ENCODE results near the gene TEX14.
"Not testable (repeated sequence)": the region's sequence is repeated elsewhere in the genome, so short reads cannot be mapped to it uniquely, and the experiment has no call there.

The TEX14 gene

GRCh38 chr17:58593123-58593522 lies 98.7 kb downstream of the TEX14 start:
- H3K27ac ChIP-seq: no peak overlapping the region
- TF ChIP-seq CTCF (IDR thresholded peaks at IDR 0.05) (no peak), ZFX (IDR thresholded peaks at IDR 0.05; ENCODE audit: borderline replicate concordance) (no peak)

GRCh38 chr17:58591455-58591854 lies 100.4 kb downstream of the TEX14 start:
- H3K27ac ChIP-seq: no peak overlapping the region
- TF ChIP-seq CTCF (IDR thresholded peaks at IDR 0.05) (no peak; the same call in 1 of the 2 replicates), ZFX (IDR thresholded peaks at IDR 0.05; ENCODE audit: borderline replicate concordance) (no peak)

- no peak overlapping the region for H3K27ac ChIP-seq
- TF ChIP-seq CTCF (IDR thresholded peaks at IDR 0.05) (no peak), ZFX (IDR thresholded peaks at IDR 0.05; ENCODE audit: borderline replicate concordance) (no peak)
Observed at GRCh38 chr17:58590377-58590776, 101.5 kb downstream of the TEX14 start.

- H3K27ac ChIP-seq: no peak overlapping the region
- TF ChIP-seq ZFX (IDR thresholded peaks at IDR 0.05; ENCODE audit: borderline replicate concordance): no peak
- peak; percentile 97 for TF ChIP-seq CTCF (IDR thresholded peaks at IDR 0.05)
Observed at GRCh38 chr17:58587713-58588117, 104.1 kb downstream of the TEX14 start.

- TF ChIP-seq ZFX (IDR thresholded peaks at IDR 0.05; ENCODE audit: borderline replicate concordance): no peak
- no peak for TF ChIP-seq CTCF (IDR thresholded peaks at IDR 0.05)
- no peak overlapping the region for H3K27ac ChIP-seq
Observed at GRCh38 chr17:58586009-58586644, 105.7 kb downstream of the TEX14 start.

GRCh38 chr17:58585554-58585953 lies 106.3 kb downstream of the TEX14 start:
- H3K27ac ChIP-seq: no peak overlapping the region
- TF ChIP-seq CTCF (IDR thresholded peaks at IDR 0.05) (no peak), ZFX (IDR thresholded peaks at IDR 0.05; ENCODE audit: borderline replicate concordance) (no peak)

- H3K27ac ChIP-seq: no peak overlapping the region
- no peak for TF ChIP-seq ZFX (IDR thresholded peaks at IDR 0.05; ENCODE audit: borderline replicate concordance)
- TF ChIP-seq CTCF (IDR thresholded peaks at IDR 0.05): no peak
Observed at GRCh38 chr17:58583486-58583885, 108.4 kb downstream of the TEX14 start.

- H3K27ac ChIP-seq: not testable (repeated sequence)
Observed at GRCh38 chr17:58582718-58583117, 109.1 kb downstream of the TEX14 start.

All from 22Rv1 (cell line).